Liver (tissue), 9 donors: ENCODE data around the gene F11. TPM values are rescaled to one million over a fixed set of nuclear protein-coding genes. Genes with fewer than 3 reads are reported as not detected.

ENCODE experiments used
- DNase-seq: peaks from one replicate; pipeline ENCODE4 v3.0.0-alpha.2; 2017; ENCODE audit warnings: low spot score
- H3K27ac ChIP-seq, 2 donors: one replicate each; pipeline ENCODE4 v1.7.0; 2013; ENCODE audit warnings: inconsistent platforms in 2 of 2, low read length in 2 of 2, control low read depth in 1 of 2, low read depth in 1 of 2, mild to moderate bottlenecking in 1 of 2
- H3K27me3 ChIP-seq, 4 donors: one replicate each; pipeline versions ENCODE4 v1.6.1 to v1.7.0; 2013; ENCODE audit warnings: low read length in 3 of 4, inconsistent platforms in 1 of 4, mild to moderate bottlenecking in 1 of 4, moderate library complexity in 1 of 4; ENCODE audit not compliant: control insufficient read depth in 4 of 4, insufficient read depth in 4 of 4
- H3K36me3 ChIP-seq, 4 donors: one replicate each; pipeline versions ENCODE4 v1.6.1 to v1.7.0; 2013; ENCODE audit warnings: low read length in 3 of 4, mild to moderate bottlenecking in 3 of 4, low read depth in 1 of 4, moderate library complexity in 1 of 4; ENCODE audit not compliant: control insufficient read depth in 4 of 4, insufficient read depth in 3 of 4
- H3K4me1 ChIP-seq, 4 donors: one replicate each; pipeline versions ENCODE4 v1.6.1 to v1.7.0; 2013; ENCODE audit warnings: low read length in 3 of 4, mild to moderate bottlenecking in 3 of 4, moderate library complexity in 1 of 4; ENCODE audit not compliant: control insufficient read depth in 4 of 4, insufficient read depth in 4 of 4
- H3K4me3 ChIP-seq, 3 donors: one replicate each; pipeline versions ENCODE4 v1.6.1 to v1.7.0; 2013; ENCODE audit warnings: low read length in 3 of 3, control low read depth in 1 of 3, low read depth in 1 of 3, mild to moderate bottlenecking in 1 of 3
- H3K9ac ChIP-seq, 2 donors: one replicate each; pipeline ENCODE4 v1.7.0; 2013; ENCODE audit warnings: low read length in 2 of 2, mild to moderate bottlenecking in 2 of 2, moderate library complexity in 2 of 2, control low read depth in 1 of 2, low read depth in 1 of 2
- H3K9me3 ChIP-seq, 4 donors: one replicate each; pipeline versions ENCODE4 v1.6.1 to v1.7.0; 2013; ENCODE audit warnings: low read length in 3 of 4; ENCODE audit not compliant: control insufficient read depth in 4 of 4
- ATF3 ChIP-seq: IDR thresholded peaks from 2 replicates; pipeline ENCODE4 v1.6.1; 2016; ENCODE audit warnings: antibody characterized with exemption
- CTCF ChIP-seq: fragments of 150-350 bp; IDR thresholded peaks from 2 replicates; pipeline ENCODE4 v1.5.1; 2017; ENCODE audit warnings: improper control_type of control experiment, low read depth, low read length; ENCODE audit not compliant: missing input control
- EGR1 ChIP-seq, 2 donors: IDR thresholded peaks; 2 replicates each; pipeline ENCODE4 v1.6.1; 2016 to 2018; ENCODE audit warnings: antibody characterized with exemption in 2 of 2, low read depth in 2 of 2
- FOXA1 ChIP-seq: IDR thresholded peaks from 2 replicates; pipeline ENCODE4 v1.6.1; 2016; ENCODE audit warnings: antibody characterized with exemption
- FOXA2 ChIP-seq: IDR thresholded peaks from 2 replicates; pipeline ENCODE4 v1.6.1; 2016; ENCODE audit warnings: antibody characterized with exemption
- GABPA ChIP-seq, 2 donors: IDR thresholded peaks in 1 of 2; conservative IDR thresholded peaks in 1 of 2; 2 replicates each; pipeline ENCODE4 v1.6.1; 2016; ENCODE audit warnings: antibody characterized with exemption in 2 of 2, mild to moderate bottlenecking in 1 of 2, moderate library complexity in 1 of 2
- HNF4A ChIP-seq, 2 donors: conservative IDR thresholded peaks; 2 replicates each; pipeline ENCODE4 v1.6.1; 2016; ENCODE audit warnings: antibody characterized with exemption in 2 of 2, mild to moderate bottlenecking in 2 of 2
- HNF4G ChIP-seq: IDR thresholded peaks from 2 replicates; pipeline ENCODE4 v1.6.1; 2016; ENCODE audit warnings: antibody characterized with exemption
- JUND ChIP-seq, 2 donors: IDR thresholded peaks; 2 replicates each; pipeline ENCODE4 v1.6.1; 2016; ENCODE audit warnings: antibody characterized with exemption in 2 of 2
- MAX ChIP-seq: IDR thresholded peaks from 2 replicates; pipeline ENCODE4 v1.6.1; 2016; ENCODE audit warnings: antibody characterized with exemption
- NR2F2 ChIP-seq: IDR thresholded peaks from 2 replicates; pipeline ENCODE4 v1.6.1; 2016; ENCODE audit warnings: antibody characterized with exemption
- RAD21 ChIP-seq, 2 donors: IDR thresholded peaks; 2 replicates each; pipeline ENCODE4 v1.6.1; 2016; ENCODE audit warnings: antibody characterized with exemption in 2 of 2, mild to moderate bottlenecking in 2 of 2
- REST ChIP-seq: IDR thresholded peaks from 2 replicates; pipeline ENCODE4 v1.6.1; 2016; ENCODE audit warnings: antibody characterized with exemption, mild to moderate bottlenecking
- RXRA ChIP-seq, 2 donors: IDR thresholded peaks; 2 replicates each; pipeline ENCODE4 v1.6.1; 2017 to 2018; ENCODE audit warnings: antibody characterized with exemption in 2 of 2, mild to moderate bottlenecking in 1 of 2
- SP1 ChIP-seq: IDR thresholded peaks from 2 replicates; pipeline ENCODE4 v1.6.1; 2018; ENCODE audit warnings: antibody characterized with exemption, mild to moderate bottlenecking
- TAF1 ChIP-seq: conservative IDR thresholded peaks from 2 replicates; pipeline ENCODE4 v1.6.1; 2016; ENCODE audit warnings: antibody characterized with exemption, mild to moderate bottlenecking
- YY1 ChIP-seq: IDR thresholded peaks from 2 replicates; pipeline ENCODE4 v1.6.1; 2016; ENCODE audit warnings: antibody characterized with exemption, mild to moderate bottlenecking
- ZBTB33 ChIP-seq: IDR thresholded peaks from 2 replicates; pipeline ENCODE4 v1.6.1; 2016; ENCODE audit warnings: antibody characterized with exemption
- WGBS: extraction: QIAGEN DNeasy Blood & Tissue Kit; methylation state at CpG from one replicate; pipeline ENCODE4 v1.1.7; 2013; 5-methylcytosine and 5-hydroxymethylcytosine counted together
- polyA plus RNA-seq, 2 donors: library from polyadenylated mRNA; stranded (reverse) in 1 of 2; unstranded in 1 of 2; fragments of 200-250 nt in 1 of 2; fragments of >200 nt in 1 of 2; fragmentation: Nextera tagmentation in 1 of 2; extraction: Ambion mirVana in 1 of 2; gene quantifications; one replicate each; pipeline versions ENCODE4 v1.2.1 to v1.2.3, GENCODE V29; 2013 to 2015
- total RNA-seq, 2 donors: library from RNA; depleted of rRNA; stranded (reverse); fragments of >200 nt; gene quantifications; one replicate each; pipeline ENCODE4 v1.2.3, GENCODE V29; 2014
- donor health status: healthy.
- donor health status: healthy.
- donor health status: healthy.
- donor health status: healthy.
- donor health status: healthy.

Gene F11
- total RNA-seq (100 to 1,000 TPM in 1 of 2 donors, 10 to 100 TPM in 1; 54.6 to 207 TPM), polyA plus RNA-seq (100 to 1,000 TPM; 100 to 130 TPM)

GRCh38 chr4:186265683-186266652 is at the start of gene F11:
Gene F11 (plus strand): TSS chr4:186266189. CDS start chr4:186267137, 948 bp downstream.
- H3K36me3 ChIP-seq, result peaks cover 0 to 4% (median 1%) of the 10 kb centered on the region in 4 donors
- H3K9ac ChIP-seq, result peak within 1 kb of the TSS; percentile 72 to 82
- DNase-seq, result no peak
- peak within 1 kb of the TSS; percentile 62 to 91 for H3K27ac ChIP-seq
- H3K9me3 ChIP-seq, result no peaks in the 10 kb centered on the region
- 20% methylated on average over 10 of the region's 10 CpGs for WGBS
- H3K4me3 ChIP-seq, result peak within 1 kb of the TSS; percentile 47 to 80 (median 66)
- no peaks in the 10 kb centered on the region for H3K27me3 ChIP-seq
- TF ChIP-seq ATF3, result peak; percentile 8
- TF ChIP-seq EGR1 (IDR thresholded peaks at IDR 0.05; ENCODE audit: low read depth in 2 of 2), result peak; percentile 41 to 66
- peak; percentile 78 for TF ChIP-seq MAX
- TF ChIP-seq ZBTB33, result peak; percentile 84
- peak; percentile 73 for TF ChIP-seq RXRA (IDR thresholded peaks at IDR 0.05)
- TF ChIP-seq TAF1, result peak; percentile 87
- no peak for TF ChIP-seq FOXA1
- TF ChIP-seq HNF4G, result peak; percentile 85
- TF ChIP-seq FOXA2, result peak; percentile 28
- peak; percentile 86 to 94 for TF ChIP-seq HNF4A (conservative IDR thresholded peaks at IDR 0.05)
- TF ChIP-seq NR2F2, result no peak
- no peak for TF ChIP-seq CTCF
- TF ChIP-seq GABPA (IDR thresholded peaks at IDR 0.05 in 1 of 2, conservative IDR thresholded peaks at IDR 0.05 in 1 of 2), result peak in 1 of 2 donors; percentile 32
- peak; percentile 33 to 55 for TF ChIP-seq RAD21 (IDR thresholded peaks at IDR 0.05)
- TF ChIP-seq JUND (IDR thresholded peaks at IDR 0.05), result peak; percentile 7 to 53
- TF ChIP-seq REST, result peak; percentile 81
- peak; percentile 95 for TF ChIP-seq YY1
- peak; percentile 94 for TF ChIP-seq SP1
- peaks cover 8 to 31% (median 21%) of the 10 kb centered on the region in 4 donors for H3K4me1 ChIP-seq
